Astrocyte of the spinal cord (primary cell): Measurements from ENCODE around the gene DGUOK.

Source experiments
- DNase-seq: peaks from one replicate; pipeline ENCODE4 v3.0.0; 2011; ENCODE audit warnings: low read depth, low spot score
- H3K4me3 ChIP-seq: 2 replicates; pipeline ENCODE4 v1.5.1; 2011; ENCODE audit warnings: low read depth, mild to moderate bottlenecking, low read length, moderate library complexity
- CTCF ChIP-seq: IDR thresholded peaks from 2 replicates; pipeline ENCODE4 v1.5.1; 2012; ENCODE audit warnings: low read depth, mild to moderate bottlenecking, low read length, inconsistent platforms
- in situ Hi-C: cut with HindIII; loops from 2 replicates; pipeline ENCODE4 v1.10.0; 2017; ENCODE audit warnings: low sequenced_read_pairs

The DGUOK gene

GRCh38 chr2:74004212-74005182 lies 77.8 kb downstream of the DGUOK start:
- H3K4me3 ChIP-seq, result no peak overlapping the region

GRCh38 chr2:74005786-74006185 lies 79.1 kb downstream of the DGUOK start:
- in situ Hi-C loops, result no loop called here
- no peak for TF ChIP-seq CTCF
- no peak for DNase-seq
- H3K4me3 ChIP-seq, result no peak overlapping the region

More at GRCh38 chr2:74004212-74005182, 77.8 kb downstream of the DGUOK start:
- no peak for DNase-seq
- in situ Hi-C loops, result no loop called here
- no peak for TF ChIP-seq CTCF

- DNase-seq, result no peak
- TF ChIP-seq CTCF, result no peak
- in situ Hi-C loops, result no loop called here
- H3K4me3 ChIP-seq, result no peak overlapping the region
Observed at GRCh38 chr2:74006459-74006858, 79.8 kb downstream of the DGUOK start.

- in situ Hi-C loops, result no loop called here
- H3K4me3 ChIP-seq, result no peak overlapping the region
- no peak for TF ChIP-seq CTCF
- no peak for DNase-seq
Observed at GRCh38 chr2:74007121-74007520, 80.4 kb downstream of the DGUOK start.

GRCh38 chr2:74007711-74008110 lies 81.0 kb downstream of the DGUOK start:
- H3K4me3 ChIP-seq, result no peak overlapping the region
- TF ChIP-seq CTCF, result no peak
- no peak for DNase-seq
- in situ Hi-C loops, result no loop called here
